NCI-H1417 treated with DMSO at 0.1 percent for 48 hours (cell line): ENCODE measurements around the gene CLCN4.
A peak's percentile ranks its signal among the peaks of the same experiment; 100 is the strongest.

ENCODE experiments used
- DNase-seq: peaks from one replicate; lab custom pipeline; 2025; lab: John Stamatoyannopoulos, UW

CLCN4 gene

DNA sequence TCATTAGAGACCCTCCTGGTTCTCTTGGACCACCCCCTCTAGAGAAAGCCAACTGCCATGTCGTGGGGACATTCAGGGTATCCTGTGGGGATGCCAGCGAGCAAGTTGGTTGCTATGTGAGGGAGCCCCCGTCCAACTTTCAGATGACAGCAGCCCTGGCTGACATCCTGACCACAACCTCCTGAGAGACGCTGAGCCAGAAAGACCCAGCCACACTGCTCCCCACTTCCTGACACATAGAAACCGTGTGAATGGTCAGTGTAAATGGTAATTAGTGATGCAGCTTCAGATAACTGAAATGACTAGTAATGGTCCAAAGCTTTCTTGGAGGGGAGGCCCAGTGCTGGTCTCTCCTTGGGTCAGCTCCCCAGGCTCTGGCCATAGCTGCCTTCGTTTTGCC lies 10.8 kb downstream of the CLCN4 start:
- DNase-seq: no peak

DNA sequence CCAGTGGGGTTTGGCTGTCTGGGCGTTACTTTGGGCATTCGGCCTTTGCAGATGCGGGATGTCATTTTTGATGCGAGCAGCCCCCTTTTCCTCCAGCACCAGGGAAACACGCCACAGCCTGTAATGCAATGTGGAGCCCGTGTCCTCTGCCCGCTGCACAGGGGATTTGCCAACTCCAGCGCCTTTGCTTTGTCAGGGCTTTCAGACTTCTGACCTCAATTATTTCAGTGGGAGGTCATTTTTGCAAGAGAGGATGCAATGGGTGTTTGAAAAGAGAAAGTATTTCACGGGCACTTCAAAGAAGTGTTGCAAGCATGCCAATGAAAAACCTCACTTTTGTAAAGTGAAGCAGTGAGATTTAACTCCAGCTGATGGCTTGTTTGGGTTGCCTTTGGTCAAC lies 11.5 kb downstream of the CLCN4 start:
- DNase-seq: no peak

DNA sequence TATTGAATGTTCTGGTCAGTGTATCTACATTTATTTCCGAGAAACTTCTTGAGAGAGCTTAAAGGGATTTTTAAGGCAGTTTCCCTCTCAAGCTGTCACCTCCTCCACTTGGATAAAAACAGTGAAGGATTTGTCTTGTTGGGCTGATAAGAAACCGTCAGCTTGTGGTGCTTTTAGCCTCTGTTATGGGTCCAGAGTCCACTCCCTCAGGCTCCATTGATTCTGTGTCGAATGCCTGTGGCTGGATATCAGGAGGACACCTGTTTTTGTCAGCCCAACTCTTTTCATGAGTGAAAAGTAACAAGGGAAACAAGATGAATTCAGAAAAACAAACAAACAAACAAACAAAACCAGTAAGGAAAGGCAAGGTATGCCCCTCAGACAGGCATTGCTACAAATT lies 12.4 kb downstream of the CLCN4 start:
- DNase-seq: no peak

DNA sequence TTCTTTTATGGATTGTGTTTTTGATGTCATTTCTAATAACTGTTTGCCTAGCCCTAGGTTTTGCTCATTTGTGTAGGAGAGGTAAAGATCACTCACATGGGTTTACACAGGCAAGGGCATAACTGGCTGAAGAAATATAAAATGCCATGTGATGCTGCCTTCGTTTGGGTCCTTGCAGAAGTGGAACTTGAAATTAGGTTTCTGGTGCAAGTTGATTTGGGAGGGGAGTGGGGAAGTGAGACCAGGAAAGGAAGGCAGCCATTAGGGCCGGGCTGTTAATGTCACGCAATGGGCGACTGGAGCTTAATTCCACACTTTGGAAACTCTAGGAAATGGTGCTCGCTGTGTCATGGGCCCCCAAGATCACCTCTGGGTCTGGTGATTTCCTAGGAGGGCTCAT lies 14.5 kb downstream of the CLCN4 start:
- DNase-seq: no peak

DNA sequence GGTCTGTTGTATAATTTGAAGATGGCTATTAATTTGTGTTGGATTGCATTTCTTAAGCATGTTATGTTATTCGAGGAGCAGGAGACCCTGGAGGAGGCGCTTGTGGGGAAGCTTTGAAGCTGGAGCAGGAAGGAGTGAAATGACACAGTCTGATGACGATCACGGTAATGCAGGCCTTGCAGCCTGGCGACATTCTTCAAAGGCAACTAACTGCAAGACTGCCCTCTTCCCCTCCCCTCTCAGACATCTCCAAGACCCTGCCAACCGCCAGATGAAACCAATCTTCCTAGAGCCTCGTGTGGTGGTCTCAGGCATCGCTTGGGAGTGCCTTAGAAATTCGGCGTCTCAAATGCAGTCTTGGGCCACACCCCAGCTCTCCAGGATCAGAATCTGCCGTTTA lies 16.1 kb downstream of the CLCN4 start:
- no peak for DNase-seq

DNA sequence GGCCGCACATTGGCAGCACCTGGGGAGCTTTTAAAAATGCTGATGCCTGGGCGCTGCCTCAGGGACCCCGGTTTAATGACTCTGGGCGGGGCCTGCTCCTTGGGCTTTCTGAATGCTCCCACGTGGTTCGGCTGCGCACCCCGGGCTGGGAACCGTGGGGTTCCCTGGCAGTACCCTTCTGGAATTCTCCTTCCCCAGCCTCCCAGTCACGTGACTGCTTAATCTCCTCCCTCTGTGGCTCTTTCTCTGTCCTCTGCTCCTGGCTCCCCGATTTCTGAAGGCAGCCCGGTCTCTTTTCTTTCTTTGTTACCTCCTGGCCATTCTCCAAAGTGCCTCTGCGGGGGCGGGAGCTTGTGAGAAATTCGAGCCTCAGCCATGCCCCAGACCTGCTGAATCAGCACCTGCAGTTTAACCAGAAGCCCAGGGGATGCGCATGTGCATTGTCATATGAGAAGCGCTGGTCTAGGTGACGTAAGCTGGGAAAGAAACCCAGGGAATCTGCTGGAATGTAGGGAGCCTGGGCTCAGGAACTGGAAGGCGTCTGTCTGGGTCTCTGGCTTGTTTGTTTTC lies 16.6 kb downstream of the CLCN4 start:
- no peak for DNase-seq

DNA sequence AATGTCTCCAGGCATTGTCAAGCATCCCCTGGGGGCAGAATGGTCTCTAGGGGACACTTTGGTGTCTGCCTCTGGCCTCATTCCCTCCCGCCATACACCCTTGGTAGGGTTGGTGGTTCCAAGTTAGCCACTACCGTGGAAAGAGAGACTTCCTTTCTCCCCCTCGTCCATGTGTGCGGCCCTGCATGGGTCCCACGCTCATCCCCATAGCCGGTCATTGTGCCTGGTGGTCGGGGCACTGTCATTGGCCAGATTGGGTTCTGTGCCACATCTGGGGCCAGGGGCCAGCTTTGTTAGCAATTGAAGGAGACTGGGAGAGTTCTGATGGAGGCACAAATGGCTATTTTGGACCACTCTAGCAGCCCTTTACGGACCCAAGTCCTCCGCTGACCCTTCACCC lies 17.3 kb downstream of the CLCN4 start:
- no peak for DNase-seq

DNA sequence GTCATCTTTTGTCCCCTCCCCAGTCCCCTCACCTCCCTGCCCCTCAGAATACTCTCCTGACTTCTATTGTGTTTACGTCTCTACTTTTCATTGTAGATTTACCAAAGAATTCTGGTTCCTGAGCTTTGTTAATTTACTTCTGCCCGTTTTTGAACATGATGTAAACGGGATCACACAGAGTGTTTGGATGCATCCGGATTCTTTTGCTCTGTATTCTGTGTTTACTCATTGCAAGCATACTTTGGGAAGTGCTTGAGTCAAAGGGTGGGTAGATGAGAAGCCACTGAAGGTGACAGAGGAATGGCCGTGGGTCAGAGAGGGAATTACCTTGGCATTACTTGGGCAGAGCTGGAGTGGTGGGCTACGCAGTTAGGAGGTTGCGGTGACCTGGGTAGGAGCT lies 18.0 kb downstream of the CLCN4 start:
- DNase-seq: no peak

DNA sequence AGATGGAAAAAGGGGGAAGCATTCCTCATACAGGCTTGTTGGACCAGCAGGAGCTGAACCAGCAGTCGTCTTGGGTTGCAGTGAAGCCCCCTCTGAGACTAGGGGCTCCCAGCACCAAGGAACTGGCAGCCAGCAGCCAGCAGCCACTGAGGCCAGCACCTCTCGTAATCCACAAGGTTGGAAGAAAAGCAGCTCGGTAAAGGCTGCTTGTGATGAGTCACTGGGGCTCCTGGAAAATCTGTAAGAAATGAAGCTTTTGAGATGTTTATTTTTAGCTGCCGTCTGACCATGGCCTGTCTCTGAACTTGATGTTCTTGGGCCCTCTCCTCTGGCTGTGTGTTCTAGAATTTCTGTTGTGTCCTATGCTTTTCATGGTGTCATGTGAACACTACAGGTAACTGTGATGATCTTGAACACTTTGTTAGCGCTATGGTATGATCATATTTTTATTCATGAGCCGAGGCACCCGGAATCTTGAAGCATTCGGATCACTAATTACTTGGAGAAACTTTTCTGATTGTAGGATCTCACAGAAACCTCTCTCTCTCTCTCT lies 18.6 kb downstream of the CLCN4 start:
- DNase-seq: no peak

DNA sequence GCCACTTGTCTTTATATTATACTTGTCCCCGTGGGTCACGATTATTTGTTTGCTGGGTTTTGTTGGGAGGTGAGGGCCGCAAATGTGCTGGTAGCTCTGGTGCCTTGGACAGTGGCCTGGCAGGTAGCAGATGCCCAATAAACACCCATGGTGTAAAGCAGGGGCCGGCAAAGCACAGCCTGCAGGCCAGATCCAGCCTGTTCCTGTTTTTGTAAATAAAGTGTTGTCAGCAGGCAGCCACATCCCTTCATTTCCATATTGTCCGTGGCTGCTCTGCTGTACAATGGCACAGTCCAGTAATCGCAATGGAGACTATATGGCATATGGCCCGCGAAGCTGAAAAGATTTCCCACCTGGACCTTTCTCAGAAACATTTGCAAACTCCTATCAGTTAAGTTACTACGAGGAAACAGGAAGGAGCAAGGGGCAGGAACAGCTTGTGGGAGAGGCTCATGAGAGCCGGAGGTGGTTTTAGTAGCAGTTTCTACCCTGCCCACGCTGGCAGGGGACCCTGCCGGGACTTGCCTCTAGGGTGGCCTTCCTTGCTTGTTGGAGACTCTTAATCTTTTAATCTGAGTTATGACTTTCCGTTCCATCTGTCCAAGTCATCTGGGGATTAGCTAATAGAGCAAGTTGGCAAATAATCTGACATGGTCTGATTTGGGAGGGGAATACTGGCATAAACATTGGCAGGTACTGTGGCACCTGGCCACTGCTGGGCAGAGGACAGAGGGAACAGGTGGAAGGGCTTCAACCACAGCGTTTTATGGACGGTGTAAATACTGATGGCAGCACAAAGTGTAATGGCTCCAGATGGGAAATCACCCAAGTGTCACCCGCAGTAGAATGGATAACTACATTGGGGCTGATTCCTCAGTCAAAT lies 19.6 kb downstream of the CLCN4 start:
- DNase-seq: no peak

DNA sequence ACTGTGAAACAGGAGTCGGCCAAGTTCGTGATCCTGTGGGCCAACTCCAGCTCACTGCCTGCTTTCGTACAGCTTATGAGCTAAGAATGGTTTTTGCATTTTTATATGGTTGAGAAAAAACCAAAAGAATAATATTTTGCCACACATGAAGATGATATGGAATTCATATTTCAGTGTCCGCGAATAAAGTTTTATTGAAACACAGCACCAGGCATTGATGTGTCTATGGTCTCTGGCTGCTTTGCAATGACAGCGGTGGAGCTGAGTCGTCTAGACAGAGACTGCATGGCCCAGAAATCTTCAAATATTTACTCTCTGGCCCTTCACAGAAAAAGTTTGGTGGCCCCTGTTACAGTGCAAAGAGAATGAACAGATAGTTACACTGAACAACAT lies 20.2 kb downstream of the CLCN4 start:
- DNase-seq: no peak

DNA sequence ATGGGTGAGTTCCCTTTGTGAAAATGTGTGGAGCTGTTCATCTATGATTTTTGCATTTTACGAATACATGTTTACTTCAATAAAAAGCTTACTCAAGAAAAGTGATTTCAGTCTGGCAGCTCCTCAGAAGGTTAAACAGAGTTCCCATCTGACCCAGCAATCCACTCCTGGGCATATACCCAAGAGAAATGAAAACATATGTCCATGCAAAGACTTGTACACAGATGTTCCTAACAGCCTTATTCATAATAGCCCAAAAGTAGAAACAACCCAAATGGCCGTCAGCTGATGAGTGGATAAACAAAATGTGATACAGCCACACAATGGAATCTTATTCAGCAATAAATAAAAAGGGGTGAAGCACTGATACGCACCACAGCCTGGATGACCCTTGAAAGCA lies 20.8 kb downstream of the CLCN4 start:
- DNase-seq: no peak

DNA sequence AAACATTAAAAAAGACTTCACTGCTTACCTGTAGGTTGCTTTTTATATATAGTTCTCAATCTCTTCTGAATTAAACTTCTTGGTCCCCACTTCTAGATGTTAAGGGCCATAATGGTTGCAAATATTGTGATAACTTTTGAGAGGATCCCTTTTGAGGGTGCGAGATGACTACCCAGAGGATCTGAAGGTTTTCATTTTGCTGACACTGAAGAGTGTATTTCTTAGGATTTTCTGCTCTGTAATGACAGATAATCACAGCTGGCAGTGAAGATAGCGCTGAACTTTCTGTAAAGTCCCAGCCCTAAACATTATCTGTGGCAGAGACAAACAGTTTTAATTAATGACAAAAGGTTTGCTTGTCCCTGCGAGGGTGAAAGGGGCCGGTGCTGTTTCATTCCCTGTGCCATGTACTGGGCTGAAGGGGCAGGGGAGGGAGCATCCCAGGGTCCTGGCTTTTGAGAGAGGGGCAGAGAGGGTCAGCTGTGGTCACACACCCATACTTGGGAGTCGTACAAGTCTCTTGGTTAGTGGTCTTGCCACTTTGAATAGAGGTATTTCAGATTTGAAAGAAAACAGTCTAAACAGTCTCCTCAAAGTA lies 22.2 kb downstream of the CLCN4 start:
- DNase-seq: no peak

DNA sequence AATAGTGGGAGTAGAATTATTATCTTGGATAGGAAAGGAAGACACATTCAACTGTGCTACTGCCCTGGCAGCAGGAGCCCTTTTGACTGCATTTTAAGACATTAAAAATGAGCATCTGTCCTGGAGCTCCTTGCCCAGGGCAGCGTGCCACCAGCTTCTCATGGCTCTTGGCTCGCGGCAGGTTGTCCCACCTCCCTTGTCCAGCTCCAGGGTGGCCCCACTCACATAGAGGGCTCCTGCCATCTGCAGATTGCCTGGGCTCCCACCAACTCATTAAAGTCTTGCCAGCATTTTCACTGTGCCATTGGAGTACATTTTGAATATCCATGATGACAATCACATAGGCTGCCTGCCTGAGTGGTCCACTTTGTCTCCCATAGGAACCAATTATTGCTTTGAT lies 27.0 kb downstream of the CLCN4 start:
- no peak for DNase-seq

DNA sequence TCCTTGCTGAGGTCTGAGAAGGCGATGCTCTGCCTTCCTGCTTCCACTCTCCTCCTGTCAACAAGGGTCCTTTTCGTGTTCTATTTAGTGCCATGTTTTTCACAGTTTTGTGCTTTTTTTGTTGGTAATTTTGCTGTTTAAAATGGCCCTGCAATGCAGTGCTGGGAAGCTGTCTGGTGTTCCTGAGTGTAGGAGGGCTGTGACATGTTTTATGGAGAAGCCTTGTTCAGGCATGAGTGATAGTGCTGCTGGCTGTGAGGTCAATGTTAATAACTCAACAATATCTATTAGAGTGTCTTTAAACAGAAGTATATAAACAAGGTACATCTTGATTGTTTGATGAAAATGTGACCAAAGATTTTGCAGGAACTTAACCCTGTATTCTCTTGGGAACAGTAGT lies 27.6 kb downstream of the CLCN4 start:
- no peak for DNase-seq

DNA sequence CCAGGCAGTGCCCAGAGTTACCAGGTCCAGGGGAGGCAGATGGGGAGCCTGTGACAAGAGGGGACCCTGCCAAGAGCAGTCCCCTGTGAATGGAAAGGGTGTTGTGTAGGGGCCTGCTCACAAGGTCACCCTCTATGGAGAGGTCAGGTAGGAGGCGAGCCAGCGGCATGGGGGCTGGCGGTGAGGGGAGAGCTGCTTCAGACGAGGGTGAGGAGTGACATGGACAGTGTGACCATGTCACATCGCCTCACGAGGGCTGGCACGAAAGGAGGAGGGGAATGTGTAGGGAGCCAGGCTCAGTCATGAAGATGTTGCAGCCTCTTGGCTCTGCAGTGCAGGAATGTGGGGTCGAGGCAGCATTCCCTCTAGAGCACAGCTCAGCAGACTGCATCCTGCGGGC lies 29.6 kb downstream of the CLCN4 start:
- DNase-seq: no peak

DNA sequence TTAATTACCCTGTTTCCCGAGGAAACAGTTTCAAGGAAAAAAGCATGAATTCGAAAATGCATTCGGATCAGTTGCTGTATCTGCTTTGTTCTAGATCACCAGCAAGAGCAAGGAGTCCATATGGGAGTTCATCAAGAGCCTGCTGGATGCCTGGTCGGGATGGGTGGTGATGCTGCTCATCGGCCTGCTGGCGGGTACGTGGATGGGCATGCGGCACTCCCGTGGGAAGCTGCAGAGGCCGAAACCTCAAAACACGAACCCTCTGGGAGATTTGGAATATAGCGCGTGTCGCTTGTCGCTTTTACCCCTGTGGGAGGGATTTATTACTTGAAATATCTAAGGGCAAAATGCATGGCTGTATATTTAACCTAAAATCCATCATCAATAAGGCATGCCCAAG lies 30.6 kb downstream of the CLCN4 start:
- no peak for DNase-seq

DNA sequence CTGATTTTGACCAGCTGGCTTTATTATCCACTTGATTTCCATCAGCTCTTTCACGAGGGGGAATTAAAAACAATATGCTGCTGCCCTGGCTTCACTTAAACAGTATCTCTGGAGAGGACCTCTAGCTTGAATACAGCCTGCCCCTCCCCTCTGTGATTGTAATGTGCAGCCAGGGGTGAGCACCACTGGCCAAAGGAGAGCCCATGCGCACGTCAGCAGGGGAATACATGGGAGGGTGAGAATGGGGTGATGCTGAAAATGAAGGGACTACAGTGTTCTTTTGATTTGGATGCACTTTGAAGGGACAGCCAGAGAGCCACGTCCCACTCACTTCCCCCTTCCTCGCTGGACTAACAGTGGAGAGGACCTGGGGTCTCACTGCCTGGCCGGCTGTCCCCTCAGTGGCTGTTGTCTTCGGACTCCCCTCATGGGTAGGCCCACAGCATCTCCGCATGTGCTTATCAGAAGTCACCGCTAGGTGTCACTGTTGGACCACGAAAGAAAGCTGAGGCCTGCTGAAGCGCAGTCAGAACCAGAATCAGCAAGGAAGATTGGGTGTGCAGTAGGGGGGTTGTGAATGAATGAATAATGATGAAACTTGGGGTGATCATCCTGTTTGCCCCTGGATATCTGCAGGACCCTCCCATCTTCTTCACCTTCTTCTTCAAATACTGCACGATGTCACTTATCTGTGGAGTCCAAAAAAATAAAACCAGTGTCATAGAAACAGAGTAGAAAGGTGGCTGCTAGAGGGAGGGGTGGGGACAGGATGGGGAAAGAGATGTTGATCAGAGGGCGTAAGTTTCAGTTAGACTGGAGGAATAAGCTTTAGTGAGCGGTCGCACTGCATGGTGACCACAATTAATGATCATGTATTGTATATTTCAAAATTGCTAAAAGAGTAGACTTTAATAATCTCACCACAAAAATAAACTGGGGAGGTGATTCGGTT lies 32.8 kb downstream of the CLCN4 start:
- peak; percentile 63 for DNase-seq

DNA sequence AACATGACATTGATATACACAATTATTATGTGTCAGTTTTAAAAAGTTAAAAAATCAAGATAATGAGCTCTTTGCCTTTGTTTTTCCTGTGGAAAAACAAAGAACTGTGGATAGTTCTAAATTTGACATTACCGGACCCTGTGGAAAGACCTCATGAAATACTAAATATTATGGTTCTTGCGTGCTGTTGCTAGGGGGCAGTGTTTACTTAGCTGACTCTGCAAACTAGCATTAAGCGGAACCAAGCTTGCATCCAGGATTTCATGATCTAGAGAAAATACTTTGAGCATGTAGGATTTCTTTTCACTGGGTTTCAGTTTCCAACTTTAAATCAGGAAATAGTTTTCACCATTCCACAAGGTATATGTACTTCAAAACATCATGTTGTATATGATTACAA lies 33.6 kb downstream of the CLCN4 start:
- peak; percentile 33 for DNase-seq

DNA sequence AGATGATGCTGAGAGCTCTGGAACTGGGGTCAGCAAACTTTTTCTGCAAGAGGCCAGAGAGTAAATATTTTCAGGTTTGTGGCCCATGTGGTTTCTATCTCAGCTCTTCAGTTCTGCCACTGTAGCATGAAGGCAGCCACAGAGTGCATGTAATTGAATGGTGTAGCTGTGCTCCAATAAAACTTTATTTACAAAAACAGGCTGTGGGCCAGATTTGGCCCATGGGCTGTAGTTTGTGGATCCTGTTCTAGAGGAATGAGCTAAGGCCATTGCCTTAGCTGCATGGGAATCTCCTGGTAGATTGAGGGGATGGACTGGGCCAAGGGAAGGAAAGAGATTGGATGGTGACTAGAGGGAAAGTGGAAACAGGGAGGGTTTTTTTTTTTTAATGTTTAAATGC lies 36.8 kb downstream of the CLCN4 start:
- no peak for DNase-seq

DNA sequence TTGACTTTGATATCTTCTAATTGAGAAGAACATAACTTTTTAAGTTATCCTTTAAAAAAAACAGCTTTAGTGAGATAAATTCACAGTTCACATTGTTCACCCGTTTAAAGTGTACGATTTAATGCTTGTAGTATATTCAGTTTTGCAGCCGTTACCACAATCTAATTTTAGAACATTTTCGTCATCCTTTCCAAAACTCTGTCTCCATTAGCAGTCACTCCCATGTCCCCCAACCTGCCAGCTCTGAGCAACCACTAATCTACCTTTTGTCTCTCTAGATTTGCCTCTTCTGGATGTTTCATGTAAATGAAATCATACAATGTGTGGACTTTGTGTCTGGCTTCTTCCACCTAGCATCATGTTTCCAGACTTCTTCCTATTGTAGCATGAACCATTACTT lies 38.6 kb downstream of the CLCN4 start:
- DNase-seq: no peak

DNA sequence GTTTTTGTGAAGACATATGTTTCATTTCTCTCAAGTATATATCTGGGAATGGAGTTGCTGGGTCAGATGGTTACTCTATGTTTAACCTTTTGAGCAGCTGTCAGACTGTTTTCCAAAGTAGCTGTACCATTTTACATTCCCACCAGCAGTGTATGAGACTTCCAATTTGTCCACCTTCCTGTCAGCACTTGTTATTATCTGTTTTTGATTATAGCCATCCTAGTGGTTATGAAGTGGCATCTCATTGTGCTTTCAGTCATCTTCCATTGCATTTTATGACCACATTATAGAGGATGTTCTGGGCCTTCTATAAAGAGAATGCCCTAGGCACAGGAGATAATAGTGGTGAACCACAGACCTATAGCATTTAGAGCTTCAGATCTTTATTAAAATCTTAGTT lies 39.2 kb downstream of the CLCN4 start:
- DNase-seq: no peak
